ENCODE data around the gene HS3ST1. TPM values are rescaled to one million over a fixed set of nuclear protein-coding genes. Genes with fewer than 3 reads are reported as not detected.
"Not testable (repeated sequence)": the region's sequence is repeated elsewhere in the genome, so short reads cannot be mapped to it uniquely, and the experiment has no call there.

Gene HS3ST1
- total RNA-seq, 1 donor from 2014 or later: 0.37 TPM

GRCh38 chr4:11397146-11397545 is 31.5 kb downstream of the HS3ST1 start:
- no peak overlapping the region for H3K27ac Mint-ChIP-seq (ENCODE audit: unreplicated experiment)

DNA sequence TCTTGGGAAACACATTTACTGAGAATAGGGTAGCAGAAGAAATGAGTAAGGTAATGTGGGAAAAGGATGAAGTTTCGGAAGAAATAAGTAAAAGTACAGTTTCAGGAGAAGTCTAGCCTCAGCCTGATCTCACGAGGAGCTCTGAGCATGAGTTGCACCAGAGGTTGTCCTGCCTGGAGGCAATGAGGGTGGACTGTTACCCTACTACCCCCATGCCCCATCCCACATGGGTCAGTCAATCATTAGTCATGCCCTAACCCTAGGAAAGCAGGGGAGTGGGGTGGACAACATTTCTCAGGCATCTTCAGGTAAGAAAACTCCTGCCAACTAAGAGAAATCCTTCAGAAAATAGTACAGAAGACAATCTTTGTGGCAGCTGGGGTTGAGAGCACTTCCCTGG is 35.1 kb downstream of the HS3ST1 start:
- H3K9me3 Mint-ChIP-seq: no peaks in the 10 kb centered on the region
- no peak overlapping the region for H3K27ac Mint-ChIP-seq (ENCODE audit: unreplicated experiment)
- H3K4me3 Mint-ChIP-seq: no peak overlapping the region
- peaks cover 3% of the 10 kb centered on the region for H3K4me1 Mint-ChIP-seq
- H3K36me3 Mint-ChIP-seq (ENCODE audit: low read depth): no peaks in the 10 kb centered on the region
- no peaks in the 10 kb centered on the region for H3K27me3 Mint-ChIP-seq (ENCODE audit: low read depth)
- no peak for DNase-seq (ENCODE audit: low read depth, low spot score)
- TF ChIP-seq, protein P1, sequence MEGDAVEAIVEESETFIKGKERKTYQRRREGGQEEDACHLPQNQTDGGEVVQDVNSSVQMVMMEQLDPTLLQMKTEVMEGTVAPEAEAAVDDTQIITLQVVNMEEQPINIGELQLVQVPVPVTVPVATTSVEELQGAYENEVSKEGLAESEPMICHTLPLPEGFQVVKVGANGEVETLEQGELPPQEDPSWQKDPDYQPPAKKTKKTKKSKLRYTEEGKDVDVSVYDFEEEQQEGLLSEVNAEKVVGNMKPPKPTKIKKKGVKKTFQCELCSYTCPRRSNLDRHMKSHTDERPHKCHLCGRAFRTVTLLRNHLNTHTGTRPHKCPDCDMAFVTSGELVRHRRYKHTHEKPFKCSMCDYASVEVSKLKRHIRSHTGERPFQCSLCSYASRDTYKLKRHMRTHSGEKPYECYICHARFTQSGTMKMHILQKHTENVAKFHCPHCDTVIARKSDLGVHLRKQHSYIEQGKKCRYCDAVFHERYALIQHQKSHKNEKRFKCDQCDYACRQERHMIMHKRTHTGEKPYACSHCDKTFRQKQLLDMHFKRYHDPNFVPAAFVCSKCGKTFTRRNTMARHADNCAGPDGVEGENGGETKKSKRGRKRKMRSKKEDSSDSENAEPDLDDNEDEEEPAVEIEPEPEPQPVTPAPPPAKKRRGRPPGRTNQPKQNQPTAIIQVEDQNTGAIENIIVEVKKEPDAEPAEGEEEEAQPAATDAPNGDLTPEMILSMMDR (conservative IDR thresholded peaks at IDR 0.05): no peak

More at GRCh38 chr4:11397146-11397545, 31.5 kb downstream of the HS3ST1 start:
- Mint-ChIP-seq H3K27me3 (ENCODE audit: low read depth) (no peaks in the 10 kb centered on the region), H3K9me3 (no peaks in the 10 kb centered on the region), H3K4me3 (no peak overlapping the region), H3K36me3 (ENCODE audit: low read depth) (no peaks in the 10 kb centered on the region), H3K4me1 (peaks cover 3% of the 10 kb centered on the region)
- TF ChIP-seq, protein P1 (conservative IDR thresholded peaks at IDR 0.05): no peak
- DNase-seq (ENCODE audit: low read depth, low spot score): no peak

GRCh38 chr4:11384072-11384471 is 44.6 kb downstream of the HS3ST1 start:
- not testable (repeated sequence) for H3K27ac Mint-ChIP-seq (ENCODE audit: unreplicated experiment); H3K27me3 Mint-ChIP-seq (ENCODE audit: low read depth); DNase-seq (ENCODE audit: low read depth, low spot score); H3K4me1 Mint-ChIP-seq; H3K36me3 Mint-ChIP-seq (ENCODE audit: low read depth); H3K4me3 Mint-ChIP-seq; H3K9me3 Mint-ChIP-seq

- no peak overlapping the region for H3K27ac Mint-ChIP-seq (ENCODE audit: unreplicated experiment)
- no peaks in the 10 kb centered on the region for H3K9me3 Mint-ChIP-seq
- H3K36me3 Mint-ChIP-seq (ENCODE audit: low read depth): no peaks in the 10 kb centered on the region
- no peaks in the 10 kb centered on the region for H3K4me1 Mint-ChIP-seq
- no peak overlapping the region for H3K4me3 Mint-ChIP-seq
- H3K27me3 Mint-ChIP-seq (ENCODE audit: low read depth): no peaks in the 10 kb centered on the region
- no peak for DNase-seq (ENCODE audit: low read depth, low spot score)
- TF ChIP-seq, protein P1 (conservative IDR thresholded peaks at IDR 0.05): no peak
These were observed 52.1 kb downstream of the HS3ST1 start for GRCh38 chr4:11376571-11376970.

- Mint-ChIP-seq H3K27ac (ENCODE audit: unreplicated experiment) (no peak overlapping the region), H3K36me3 (ENCODE audit: low read depth) (no peaks in the 10 kb centered on the region), H3K9me3 (no peaks in the 10 kb centered on the region), H3K4me1 (no peaks in the 10 kb centered on the region), H3K27me3 (ENCODE audit: low read depth) (no peaks in the 10 kb centered on the region), H3K4me3 (no peak overlapping the region)
- DNase-seq (ENCODE audit: low read depth, low spot score): no peak
- TF ChIP-seq, protein P1 (conservative IDR thresholded peaks at IDR 0.05): no peak
These were observed 52.5 kb downstream of the HS3ST1 start for GRCh38 chr4:11376146-11376545.

GRCh38 chr4:11368701-11369115 is 60.0 kb downstream of the HS3ST1 start:
- Mint-ChIP-seq H3K4me1 (peaks cover 16% of the 10 kb centered on the region), H3K9me3 (no peaks in the 10 kb centered on the region), H3K27ac (ENCODE audit: unreplicated experiment) (no peak overlapping the region), H3K36me3 (ENCODE audit: low read depth) (peaks cover 2% of the 10 kb centered on the region), H3K27me3 (ENCODE audit: low read depth) (no peaks in the 10 kb centered on the region), H3K4me3 (no peak overlapping the region)
- DNase-seq (ENCODE audit: low read depth, low spot score): no peak
- TF ChIP-seq, protein P1 (conservative IDR thresholded peaks at IDR 0.05): no peak
